SH-SY5Y (cell line): Measurements from ENCODE around the gene CYP2F1.

Experiments used
- GATA2 ChIP-seq: IDR thresholded peaks from 2 replicates; pipeline ENCODE4 v1.6.1; 2011; ENCODE audit warnings: mild to moderate bottlenecking, low read depth, low read length
- GATA3 ChIP-seq: IDR thresholded peaks from 2 replicates; pipeline ENCODE4 v1.6.1; 2011; ENCODE audit warnings: low read depth, mild to moderate bottlenecking, low read length, moderate library complexity

Gene CYP2F1

GRCh38 chr19:41114132-41114531 lies at the start of gene CYP2F1:
CYP2F1 (plus strand) TSS chr19:41114432; CDS start chr19:41116189, 1,757 bp downstream.
- TF ChIP-seq GATA2 (no peak), GATA3 (no peak)

GRCh38 chr19:41064974-41065569 lies 49.2 kb upstream of the CYP2F1 start:
- no peak for TF ChIP-seq GATA2
- TF ChIP-seq GATA3 = no peak

- TF ChIP-seq GATA2 = no peak
- TF ChIP-seq GATA3 = no peak
These were observed 37.9 kb upstream of the CYP2F1 start for GRCh38 chr19:41076286-41076685.

GRCh38 chr19:41083516-41083915 lies 30.7 kb upstream of the CYP2F1 start:
- TF ChIP-seq GATA2 (no peak), GATA3 (no peak)

GRCh38 chr19:41085748-41086415 lies 28.4 kb upstream of the CYP2F1 start:
- TF ChIP-seq GATA2 = no peak
- TF ChIP-seq GATA3 = no peak

- TF ChIP-seq GATA3 = no peak
- TF ChIP-seq GATA2 = no peak
These were observed 26.1 kb upstream of the CYP2F1 start, which contains the start of gene CYP2A13 for GRCh38 chr19:41088151-41088550. CYP2A13 (plus strand) TSS chr19:41088451; CDS start chr19:41088472, 21 bp downstream.

- TF ChIP-seq GATA2 (no peak), GATA3 (no peak)
These were observed 24.3 kb upstream of the CYP2F1 start for GRCh38 chr19:41089959-41090358.

- TF ChIP-seq GATA2 (no peak), GATA3 (no peak)
These were observed 18.5 kb upstream of the CYP2F1 start for GRCh38 chr19:41095703-41096102.

- TF ChIP-seq GATA2 (no peak), GATA3 (no peak)
These were observed 17.9 kb upstream of the CYP2F1 start for GRCh38 chr19:41096353-41096752.

- TF ChIP-seq GATA2 (no peak), GATA3 (no peak)
These were observed 16.9 kb upstream of the CYP2F1 start for GRCh38 chr19:41097302-41097701.

GRCh38 chr19:41098762-41099161 lies 15.5 kb upstream of the CYP2F1 start:
- TF ChIP-seq GATA3 (no peak), GATA2 (no peak)

- TF ChIP-seq GATA2 (no peak), GATA3 (no peak)
These were observed 8.1 kb upstream of the CYP2F1 start for GRCh38 chr19:41106177-41106576.

GRCh38 chr19:41111296-41111695 lies 2.9 kb upstream of the CYP2F1 start:
- TF ChIP-seq GATA2 = no peak
- TF ChIP-seq GATA3 = no peak

GRCh38 chr19:41111750-41112295 lies 2.4 kb upstream of the CYP2F1 start:
- TF ChIP-seq GATA3 (no peak), GATA2 (no peak)

- TF ChIP-seq GATA3 = no peak
- no peak for TF ChIP-seq GATA2
These were observed 1.4 kb upstream of the CYP2F1 start for GRCh38 chr19:41112728-41113290.

- no peak for TF ChIP-seq GATA3
- TF ChIP-seq GATA2 = no peak
These were observed 2.0 kb downstream of the CYP2F1 start for GRCh38 chr19:41116261-41116660.
